Keratinocyte (primary cell): Measurements from ENCODE around the gene SLC5A5. TPM values are rescaled to one million over a fixed set of nuclear protein-coding genes. Genes with fewer than 3 reads are reported as not detected.

Experiments used
- DNase-seq: peaks from one replicate; pipeline ENCODE4 v3.0.0-alpha.2; 2011; ENCODE audit warnings: low read depth, missing footprints, low spot score
- FAIRE-seq: peaks from 2 replicates; lab custom pipeline; 2011; peaks lifted over from hg19 to GRCh38; lab: Jason Lieb, UNC
- H2AFZ ChIP-seq: 2 replicates; pipeline ENCODE4 v1.6.0; 2012; ENCODE audit warnings: low read length, control low read depth, inconsistent platforms; ENCODE audit not compliant: control insufficient read depth
- H3K27ac ChIP-seq: 2 replicates; pipeline ENCODE4 v1.5.1; 2011; ENCODE audit warnings: low read length; ENCODE audit not compliant: control insufficient read depth, insufficient read depth
- H3K27me3 ChIP-seq: 3 replicates; pipeline ENCODE4 v1.6.0; 2011; ENCODE audit warnings: low read length; ENCODE audit not compliant: control insufficient read depth, insufficient read depth; ENCODE audit errors: extremely low read depth
- H3K36me3 ChIP-seq, 2 experiments: 2 replicates in 1 of 2; 3 replicates in 1 of 2; pipeline ENCODE4 v1.5.1; 2011; ENCODE audit warnings: low read length in 2 of 2, mild to moderate bottlenecking in 1 of 2; ENCODE audit not compliant: control insufficient read depth in 2 of 2, insufficient read depth in 2 of 2; ENCODE audit errors: extremely low read depth in 1 of 2
- H3K4me1 ChIP-seq: 3 replicates; pipeline ENCODE4 v1.5.1; 2011; ENCODE audit warnings: low read length; ENCODE audit not compliant: control insufficient read depth, insufficient read depth; ENCODE audit errors: extremely low read depth
- H3K4me2 ChIP-seq: 3 replicates; pipeline ENCODE4 v1.6.0; 2011; ENCODE audit warnings: low read depth, low read length; ENCODE audit not compliant: control insufficient read depth, insufficient read depth; ENCODE audit errors: extremely low read depth
- H3K4me3 ChIP-seq, 3 experiments: fragments of 200-600 bp in 1 of 3; sonication (generic) in 1 of 3; 2 replicates in 2 of 3; 3 replicates in 1 of 3; pipeline ENCODE4 v1.5.1; 2011 to 2016; ENCODE audit warnings: low read length in 3 of 3, mild to moderate bottlenecking in 3 of 3, control low read depth in 2 of 3, inconsistent platforms in 1 of 3, low read depth in 1 of 3, mixed read lengths in 1 of 3, mixed run types in 1 of 3, moderate library complexity in 1 of 3; ENCODE audit not compliant: control insufficient read depth in 2 of 3, insufficient read depth in 2 of 3; ENCODE audit errors: extremely low read depth in 1 of 3
- H3K79me2 ChIP-seq: 2 replicates; pipeline ENCODE4 v1.6.0; 2012; ENCODE audit warnings: low read length; ENCODE audit not compliant: control insufficient read depth, insufficient read depth
- H3K9ac ChIP-seq: 3 replicates; pipeline ENCODE4 v1.6.0; 2011; ENCODE audit warnings: low read length; ENCODE audit not compliant: control insufficient read depth, insufficient read depth; ENCODE audit errors: extremely low read depth
- H3K9me1 ChIP-seq: 3 replicates; pipeline ENCODE4 v1.6.0; 2011; ENCODE audit warnings: low read length; ENCODE audit not compliant: control insufficient read depth, insufficient read depth; ENCODE audit errors: extremely low read depth
- H3K9me3 ChIP-seq: 2 replicates; pipeline ENCODE4 v1.5.1; 2012; ENCODE audit warnings: low read depth, low read length; ENCODE audit not compliant: control insufficient read depth
- H4K20me1 ChIP-seq: 3 replicates; pipeline ENCODE4 v1.6.0; 2011; ENCODE audit warnings: low read length; ENCODE audit not compliant: control insufficient read depth, insufficient read depth; ENCODE audit errors: extremely low read depth
- EZH2 ChIP-seq: IDR thresholded peaks from one replicate; pipeline ENCODE4 v1.6.1; 2012; ENCODE audit warnings: inconsistent platforms, mild to moderate bottlenecking, low read length, moderate library complexity
- dilution Hi-C: fragments of 300-500 bp; cut with MboI; formaldehyde crosslinking; loops from one replicate; pipeline ENCODE4 v1.7.0; 2020; ENCODE audit warnings: low sequenced_read_pairs; ENCODE audit not compliant: extremely low pct_ligation_motif_present
- polyA plus RNA-seq, 5 experiments: library from polyadenylated mRNA; depleted of rRNA in 3 of 5; stranded (reverse) in 3 of 5; stranded (forward) in 1 of 5; unstranded in 1 of 5; fragments of >200 nt; gene quantifications; 1 replicate in 1 of 5; 2 replicates in 3 of 5; 3 replicates in 1 of 5; pipeline versions ENCODE4 v1.2.1 to v1.2.3, GENCODE V29; 2011 to 2012; ENCODE audit warnings: missing spikeins in 2 of 5, low read depth in 1 of 5, low replicate concordance in 1 of 5
- TF ChIP-seq, protein P1 (sequence below), 3 experiments: IDR thresholded peaks in 1 of 3; conservative IDR thresholded peaks in 1 of 3; optimal IDR thresholded peaks in 1 of 3; 2 replicates in 2 of 3; 3 replicates in 1 of 3; pipeline versions ENCODE3 to v1.5.1; 2011; ENCODE audit warnings: low read length in 3 of 3, mild to moderate bottlenecking in 3 of 3, moderate library complexity in 2 of 3, control low read depth in 1 of 3, inconsistent platforms in 1 of 3; ENCODE audit not compliant: insufficient read depth in 2 of 3; ENCODE audit errors: extremely low read depth in 1 of 3

The SLC5A5 gene
- polyA plus RNA-seq, 1 donor (not counting 4 experiments of a cell fraction or from before 2014, with no cell fraction given): not detected

DNA sequence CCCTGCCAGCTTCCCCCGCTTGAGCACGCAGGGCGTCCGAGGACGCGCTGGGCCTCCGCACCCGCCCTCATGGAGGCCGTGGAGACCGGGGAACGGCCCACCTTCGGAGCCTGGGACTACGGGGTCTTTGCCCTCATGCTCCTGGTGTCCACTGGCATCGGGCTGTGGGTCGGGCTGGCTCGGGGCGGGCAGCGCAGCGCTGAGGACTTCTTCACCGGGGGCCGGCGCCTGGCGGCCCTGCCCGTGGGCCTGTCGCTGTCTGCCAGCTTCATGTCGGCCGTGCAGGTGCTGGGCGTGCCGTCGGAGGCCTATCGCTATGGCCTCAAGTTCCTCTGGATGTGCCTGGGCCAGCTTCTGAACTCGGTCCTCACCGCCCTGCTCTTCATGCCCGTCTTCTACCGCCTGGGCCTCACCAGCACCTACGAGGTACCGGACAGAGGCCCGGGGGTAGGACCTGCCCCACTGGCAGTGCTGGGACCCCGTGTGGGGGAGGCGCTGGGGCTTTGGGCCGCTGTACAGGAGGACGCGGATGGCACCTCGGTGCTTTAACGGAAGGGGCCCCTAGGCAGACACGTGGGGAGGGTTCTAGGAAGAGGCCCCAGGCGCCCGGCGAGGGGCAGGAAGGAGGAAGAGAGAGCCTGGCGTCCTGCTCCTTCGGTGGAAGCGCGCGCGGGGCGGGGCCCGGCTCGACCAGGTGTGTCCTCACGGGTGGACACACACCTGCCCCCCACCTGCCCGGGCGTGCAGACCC, 681 bp downstream of the SLC5A5 start:
- Histone ChIP-seq H3K9ac (no peak overlapping the region), H3K9me3 (no peaks in the 10 kb centered on the region), H3K79me2 (no peaks in the 10 kb centered on the region), H3K4me1 (no peaks in the 10 kb centered on the region), H3K27me3 (peaks cover 42% of the 10 kb centered on the region), H4K20me1 (no peaks in the 10 kb centered on the region), H2AFZ (no peak overlapping the region), H3K27ac (no peak overlapping the region), H3K4me3 (no peak overlapping the region), H3K4me2 (no peak overlapping the region), H3K9me1 (no peaks in the 10 kb centered on the region), H3K36me3 (no peaks in the 10 kb centered on the region)
- TF ChIP-seq, protein P1, sequence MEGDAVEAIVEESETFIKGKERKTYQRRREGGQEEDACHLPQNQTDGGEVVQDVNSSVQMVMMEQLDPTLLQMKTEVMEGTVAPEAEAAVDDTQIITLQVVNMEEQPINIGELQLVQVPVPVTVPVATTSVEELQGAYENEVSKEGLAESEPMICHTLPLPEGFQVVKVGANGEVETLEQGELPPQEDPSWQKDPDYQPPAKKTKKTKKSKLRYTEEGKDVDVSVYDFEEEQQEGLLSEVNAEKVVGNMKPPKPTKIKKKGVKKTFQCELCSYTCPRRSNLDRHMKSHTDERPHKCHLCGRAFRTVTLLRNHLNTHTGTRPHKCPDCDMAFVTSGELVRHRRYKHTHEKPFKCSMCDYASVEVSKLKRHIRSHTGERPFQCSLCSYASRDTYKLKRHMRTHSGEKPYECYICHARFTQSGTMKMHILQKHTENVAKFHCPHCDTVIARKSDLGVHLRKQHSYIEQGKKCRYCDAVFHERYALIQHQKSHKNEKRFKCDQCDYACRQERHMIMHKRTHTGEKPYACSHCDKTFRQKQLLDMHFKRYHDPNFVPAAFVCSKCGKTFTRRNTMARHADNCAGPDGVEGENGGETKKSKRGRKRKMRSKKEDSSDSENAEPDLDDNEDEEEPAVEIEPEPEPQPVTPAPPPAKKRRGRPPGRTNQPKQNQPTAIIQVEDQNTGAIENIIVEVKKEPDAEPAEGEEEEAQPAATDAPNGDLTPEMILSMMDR (optimal IDR thresholded peaks at IDR 0.05 in 1 of 3, IDR thresholded peaks at IDR 0.05 in 1 of 3, conservative IDR thresholded peaks at IDR 0.05 in 1 of 3; ENCODE audit: extremely low read depth in 1 of 3, insufficient read depth in 2 of 3, low read length in 3 of 3): no peak
- TF ChIP-seq EZH2: peak; percentile 80
- FAIRE-seq (no peak), DNase-seq (no peak)
- dilution Hi-C loops: no loop called here

DNA sequence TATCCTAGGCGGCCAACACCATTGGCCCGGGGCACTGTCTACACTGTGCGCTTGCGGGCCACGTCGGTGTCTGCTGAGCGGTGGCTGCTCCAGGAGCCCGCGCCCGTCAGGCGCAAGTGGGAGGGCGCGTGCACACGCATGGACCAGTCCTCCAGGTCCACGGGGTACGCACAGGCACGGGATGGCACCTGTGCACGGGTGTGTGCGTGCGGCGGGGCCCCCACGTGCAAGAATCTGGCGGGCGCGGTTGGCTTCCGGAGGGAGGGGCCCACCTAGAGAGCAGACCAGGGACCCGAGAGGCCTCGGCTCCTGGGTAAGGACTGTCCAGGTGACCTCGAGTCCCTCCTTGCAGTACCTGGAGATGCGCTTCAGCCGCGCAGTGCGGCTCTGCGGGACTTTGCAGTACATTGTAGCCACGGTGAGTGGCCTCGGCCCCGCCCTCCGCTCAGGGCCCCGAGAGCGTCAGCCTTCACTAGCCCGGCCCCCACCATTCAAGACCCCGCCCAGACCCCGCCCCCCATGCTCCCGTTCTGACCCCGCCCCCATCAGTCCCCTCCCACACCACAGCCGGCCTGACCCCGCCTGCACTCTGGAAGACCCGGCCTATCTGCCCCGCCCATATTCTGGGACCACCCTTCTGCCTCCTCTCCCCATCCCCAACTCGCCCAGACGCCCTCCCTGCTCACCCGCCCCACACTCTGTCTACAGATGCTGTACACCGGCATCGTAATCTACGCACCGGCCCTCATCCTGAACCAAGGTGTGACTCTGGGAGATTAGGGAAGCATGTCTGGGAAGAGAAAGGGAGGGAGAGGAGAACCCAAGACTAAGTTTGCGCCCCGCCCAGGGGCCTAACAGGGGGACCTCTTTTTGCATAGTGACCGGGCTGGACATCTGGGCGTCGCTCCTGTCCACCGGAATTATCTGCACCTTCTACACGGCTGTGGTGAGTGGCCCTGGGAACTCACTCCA, 2.3 kb downstream of the SLC5A5 start:
- H3K79me2 ChIP-seq: no peaks in the 10 kb centered on the region
- no peak overlapping the region for H3K27ac ChIP-seq
- no peaks in the 10 kb centered on the region for H3K4me1 ChIP-seq
- H3K4me3 ChIP-seq: peak overlapping the region; percentile 9 to 38 (median 34)
- H3K4me2 ChIP-seq: peak overlapping the region; percentile 58
- no peak overlapping the region for H3K9ac ChIP-seq
- H3K27me3 ChIP-seq: peaks cover 42% of the 10 kb centered on the region
- H3K36me3 ChIP-seq: no peaks in the 10 kb centered on the region
- no peaks in the 10 kb centered on the region for H4K20me1 ChIP-seq
- H3K9me1 ChIP-seq: no peaks in the 10 kb centered on the region
- H3K9me3 ChIP-seq: no peaks in the 10 kb centered on the region
- FAIRE-seq (no peak), DNase-seq (no peak)
- TF ChIP-seq EZH2: peak; percentile 18
- TF ChIP-seq, protein P1 (optimal IDR thresholded peaks at IDR 0.05 in 1 of 3, IDR thresholded peaks at IDR 0.05 in 1 of 3, conservative IDR thresholded peaks at IDR 0.05 in 1 of 3; ENCODE audit: extremely low read depth in 1 of 3, insufficient read depth in 2 of 3, low read length in 3 of 3): no peak
- peak overlapping the region; percentile 54 for H2AFZ ChIP-seq
- dilution Hi-C loops: no loop called here
